Measurements from ENCODE around the gene GATB. TPM values are rescaled to one million over a fixed set of nuclear protein-coding genes. Genes with fewer than 3 reads are reported as not detected.

GATB gene
- total and polyA plus RNA-seq, 2 experiments from 2014 or later: 19.4 to 20.1 TPM

DNA sequence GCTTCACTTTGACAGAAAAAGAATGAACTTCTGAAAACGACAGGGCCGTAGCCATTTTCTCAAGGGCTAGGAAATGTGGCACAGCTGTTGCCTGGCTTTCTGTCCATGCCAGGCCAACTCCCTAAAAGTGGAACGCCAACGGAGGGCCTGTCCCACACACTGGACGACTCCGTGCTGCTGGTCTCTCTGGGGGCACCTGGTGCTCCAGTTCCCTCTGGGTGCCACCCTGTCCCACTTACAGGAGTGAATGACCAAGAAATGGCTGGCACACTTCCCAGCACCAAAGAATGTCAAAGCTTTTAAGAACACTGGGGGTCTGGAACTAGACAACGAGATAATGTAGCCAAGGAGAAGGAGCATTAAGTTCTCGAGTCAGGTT lies 40.9 kb downstream of the GATB start:
- TF ChIP-seq EZH2phosphoT487 (IDR thresholded peaks at IDR 0.05; ENCODE audit: low read depth, severe bottlenecking, unreplicated experiment) (no peak), EZH2 (IDR thresholded peaks at IDR 0.05; ENCODE audit: borderline replicate concordance) (no peak)
- WGBS (ENCODE audit: low lambda C conversion rate, missing lambda C conversion rate): 88% methylated on average over 8 of the region's 8 CpGs
- H2AFZ ChIP-seq: no peak overlapping the region
- no peak overlapping the region for H3K27ac ChIP-seq
- no peaks in the 10 kb centered on the region for H3K4me1 ChIP-seq (ENCODE audit: insufficient read depth)
- no peak for DNase-seq (ENCODE audit: low spot score)
- H4K20me1 ChIP-seq (ENCODE audit: insufficient read depth, poor library complexity, severe bottlenecking): no peaks in the 10 kb centered on the region
- H3K4me3 ChIP-seq: no peak overlapping the region
- H3K79me2 ChIP-seq: no peaks in the 10 kb centered on the region
- H3K9me2 ChIP-seq (replicated peaks; ENCODE audit: insufficient read depth): no peaks in the 10 kb centered on the region
- no peaks in the 10 kb centered on the region for H3K9me3 ChIP-seq (ENCODE audit: low read depth)
- no peaks in the 10 kb centered on the region for H3K27me3 ChIP-seq
- H3K4me2 ChIP-seq: no peak overlapping the region
- no peaks in the 10 kb centered on the region for H3K36me3 ChIP-seq (replicated peaks; ENCODE audit: insufficient read depth, low read depth)

GRCh38 chr4:151718984-151719955 lies 41.5 kb downstream of the GATB start:
- Histone ChIP-seq H3K9me2 (replicated peaks; ENCODE audit: insufficient read depth) (no peaks in the 10 kb centered on the region), H3K27me3 (no peaks in the 10 kb centered on the region), H4K20me1 (ENCODE audit: insufficient read depth, poor library complexity, severe bottlenecking) (no peaks in the 10 kb centered on the region), H3K4me3 (no peak overlapping the region), H3K27ac (no peak overlapping the region), H2AFZ (no peak overlapping the region), H3K4me1 (ENCODE audit: insufficient read depth) (no peaks in the 10 kb centered on the region), H3K36me3 (replicated peaks; ENCODE audit: insufficient read depth, low read depth) (no peaks in the 10 kb centered on the region), H3K79me2 (no peaks in the 10 kb centered on the region), H3K4me2 (no peak overlapping the region), H3K9me3 (ENCODE audit: low read depth) (no peaks in the 10 kb centered on the region)
- TF ChIP-seq EZH2phosphoT487 (IDR thresholded peaks at IDR 0.05; ENCODE audit: low read depth, severe bottlenecking, unreplicated experiment) (no peak), EZH2 (IDR thresholded peaks at IDR 0.05; ENCODE audit: borderline replicate concordance) (no peak)
- TF ChIP-seq, protein P1, sequence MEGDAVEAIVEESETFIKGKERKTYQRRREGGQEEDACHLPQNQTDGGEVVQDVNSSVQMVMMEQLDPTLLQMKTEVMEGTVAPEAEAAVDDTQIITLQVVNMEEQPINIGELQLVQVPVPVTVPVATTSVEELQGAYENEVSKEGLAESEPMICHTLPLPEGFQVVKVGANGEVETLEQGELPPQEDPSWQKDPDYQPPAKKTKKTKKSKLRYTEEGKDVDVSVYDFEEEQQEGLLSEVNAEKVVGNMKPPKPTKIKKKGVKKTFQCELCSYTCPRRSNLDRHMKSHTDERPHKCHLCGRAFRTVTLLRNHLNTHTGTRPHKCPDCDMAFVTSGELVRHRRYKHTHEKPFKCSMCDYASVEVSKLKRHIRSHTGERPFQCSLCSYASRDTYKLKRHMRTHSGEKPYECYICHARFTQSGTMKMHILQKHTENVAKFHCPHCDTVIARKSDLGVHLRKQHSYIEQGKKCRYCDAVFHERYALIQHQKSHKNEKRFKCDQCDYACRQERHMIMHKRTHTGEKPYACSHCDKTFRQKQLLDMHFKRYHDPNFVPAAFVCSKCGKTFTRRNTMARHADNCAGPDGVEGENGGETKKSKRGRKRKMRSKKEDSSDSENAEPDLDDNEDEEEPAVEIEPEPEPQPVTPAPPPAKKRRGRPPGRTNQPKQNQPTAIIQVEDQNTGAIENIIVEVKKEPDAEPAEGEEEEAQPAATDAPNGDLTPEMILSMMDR (IDR thresholded peaks at IDR 0.05; ENCODE audit: poor library complexity): no peak
- WGBS (ENCODE audit: low lambda C conversion rate, missing lambda C conversion rate): 73% methylated on average over 19 of the region's 19 CpGs
- DNase-seq (ENCODE audit: low spot score): no peak

GRCh38 chr4:151717909-151718628 lies 42.7 kb downstream of the GATB start:
- Histone ChIP-seq H4K20me1 (ENCODE audit: insufficient read depth, poor library complexity, severe bottlenecking) (no peaks in the 10 kb centered on the region), H3K9me3 (ENCODE audit: low read depth) (no peaks in the 10 kb centered on the region), H3K27ac (no peak overlapping the region), H3K9me2 (replicated peaks; ENCODE audit: insufficient read depth) (no peaks in the 10 kb centered on the region), H3K36me3 (replicated peaks; ENCODE audit: insufficient read depth, low read depth) (no peaks in the 10 kb centered on the region), H3K79me2 (no peaks in the 10 kb centered on the region), H3K4me2 (no peak overlapping the region), H3K4me1 (ENCODE audit: insufficient read depth) (no peaks in the 10 kb centered on the region), H3K27me3 (no peaks in the 10 kb centered on the region), H2AFZ (no peak overlapping the region), H3K4me3 (no peak overlapping the region)
- DNase-seq (ENCODE audit: low spot score): no peak
- 90% methylated on average over 10 of the region's 10 CpGs for WGBS (ENCODE audit: low lambda C conversion rate, missing lambda C conversion rate)
- no peak for TF ChIP-seq EZH2 (IDR thresholded peaks at IDR 0.05; ENCODE audit: borderline replicate concordance)
- no peak for TF ChIP-seq EZH2phosphoT487 (IDR thresholded peaks at IDR 0.05; ENCODE audit: low read depth, severe bottlenecking, unreplicated experiment)
- TF ChIP-seq, protein P1 (IDR thresholded peaks at IDR 0.05; ENCODE audit: poor library complexity): no peak

- Histone ChIP-seq H3K36me3 (replicated peaks; ENCODE audit: insufficient read depth, low read depth) (no peaks in the 10 kb centered on the region), H3K79me2 (no peaks in the 10 kb centered on the region), H3K9me2 (replicated peaks; ENCODE audit: insufficient read depth) (no peaks in the 10 kb centered on the region), H4K20me1 (ENCODE audit: insufficient read depth, poor library complexity, severe bottlenecking) (no peaks in the 10 kb centered on the region), H3K4me2 (no peak overlapping the region), H3K9me3 (ENCODE audit: low read depth) (no peaks in the 10 kb centered on the region), H3K4me3 (no peak overlapping the region), H3K27ac (no peak overlapping the region), H2AFZ (no peak overlapping the region), H3K4me1 (ENCODE audit: insufficient read depth) (no peaks in the 10 kb centered on the region), H3K27me3 (no peaks in the 10 kb centered on the region)
- 80% methylated on average over 2 of the region's 2 CpGs for WGBS (ENCODE audit: low lambda C conversion rate, missing lambda C conversion rate)
- DNase-seq (ENCODE audit: low spot score): no peak
- TF ChIP-seq EZH2phosphoT487 (IDR thresholded peaks at IDR 0.05; ENCODE audit: low read depth, severe bottlenecking, unreplicated experiment): no peak
- no peak for TF ChIP-seq EZH2 (IDR thresholded peaks at IDR 0.05; ENCODE audit: borderline replicate concordance)
- TF ChIP-seq, protein P1 (IDR thresholded peaks at IDR 0.05; ENCODE audit: poor library complexity): no peak
These were observed 43.5 kb downstream of the GATB start for GRCh38 chr4:151717314-151717713.

All from hepatocyte (in vitro differentiated cells).